Measurements from ENCODE around the gene ABCA3. TPM values are rescaled to one million over a fixed set of nuclear protein-coding genes. Genes with fewer than 3 reads are reported as not detected.

ABCA3 gene
- total RNA-seq, 2 donors from 2014 or later: 3.3 to 3.5 TPM

- TF ChIP-seq CTCF (conservative IDR thresholded peaks at IDR 0.05): no peak
- H3K27ac ChIP-seq (ENCODE audit: low read depth, low read length): no peak overlapping the region
- no peaks in the 10 kb centered on the region for H3K27me3 ChIP-seq (ENCODE audit: control insufficient read depth, insufficient read depth, low read length, poor library complexity, severe bottlenecking)
- Mint-ChIP-seq H3K4me1 (no peaks in the 10 kb centered on the region), H3K9me3 (no peaks in the 10 kb centered on the region), H3K27ac (no peak overlapping the region), H3K36me3 (ENCODE audit: low read depth) (no peaks in the 10 kb centered on the region), H3K4me3 (no peak overlapping the region), H3K27me3 (ENCODE audit: insufficient read depth) (no peaks in the 10 kb centered on the region)
- H3K4me1 ChIP-seq (ENCODE audit: control insufficient read depth, insufficient read depth, low read length): no peaks in the 10 kb centered on the region
- no peaks in the 10 kb centered on the region for H3K9me3 ChIP-seq (ENCODE audit: control insufficient read depth, low read length)
- H3K9ac ChIP-seq (ENCODE audit: extremely low read depth, low read length, poor library complexity, severe bottlenecking): no peak overlapping the region
- peak; percentile 50 for DNase-seq
- no peaks in the 10 kb centered on the region for H3K36me3 ChIP-seq (ENCODE audit: control insufficient read depth, insufficient read depth, low read length)
- no peak overlapping the region for H3K4me3 ChIP-seq (ENCODE audit: low read length)
- WGBS, 2 experiments (ENCODE audit: insufficient coverage in 1 of 2, insufficient read length in 1 of 2): 92 to 93% methylated on average over 11 to 13 of the region's 13 CpGs
Measured at GRCh38 chr16:2285731-2286191, 54.8 kb downstream of the ABCA3 start.

GRCh38 chr16:2284797-2285576, 55.5 kb downstream of the ABCA3 start:
- peak; percentile 42 for DNase-seq
- H3K36me3 Mint-ChIP-seq (ENCODE audit: low read depth): no peaks in the 10 kb centered on the region
- no peaks in the 10 kb centered on the region for H3K27me3 Mint-ChIP-seq (ENCODE audit: insufficient read depth)
- WGBS, 2 experiments (ENCODE audit: insufficient coverage in 1 of 2, insufficient read length in 1 of 2): 92 to 93% methylated on average over 24 to 35 of the region's 35 CpGs
- H3K27ac ChIP-seq (ENCODE audit: low read depth, low read length): no peak overlapping the region
- no peak for TF ChIP-seq CTCF (conservative IDR thresholded peaks at IDR 0.05)
- H3K4me1 Mint-ChIP-seq: no peaks in the 10 kb centered on the region
- H3K4me1 ChIP-seq (ENCODE audit: control insufficient read depth, insufficient read depth, low read length): no peaks in the 10 kb centered on the region
- no peak overlapping the region for H3K4me3 ChIP-seq (ENCODE audit: low read length)
- H3K36me3 ChIP-seq (ENCODE audit: control insufficient read depth, insufficient read depth, low read length): no peaks in the 10 kb centered on the region
- H3K9me3 Mint-ChIP-seq: no peaks in the 10 kb centered on the region
- H3K9me3 ChIP-seq (ENCODE audit: control insufficient read depth, low read length): no peaks in the 10 kb centered on the region
- no peak overlapping the region for H3K9ac ChIP-seq (ENCODE audit: extremely low read depth, low read length, poor library complexity, severe bottlenecking)
- H3K4me3 Mint-ChIP-seq: no peak overlapping the region
- H3K27me3 ChIP-seq (ENCODE audit: control insufficient read depth, insufficient read depth, low read length, poor library complexity, severe bottlenecking): no peaks in the 10 kb centered on the region
- H3K27ac Mint-ChIP-seq: no peak overlapping the region

- no peaks in the 10 kb centered on the region for H3K4me1 ChIP-seq (ENCODE audit: control insufficient read depth, insufficient read depth, low read length)
- no peak for TF ChIP-seq CTCF (conservative IDR thresholded peaks at IDR 0.05)
- no peak overlapping the region for H3K9ac ChIP-seq (ENCODE audit: extremely low read depth, low read length, poor library complexity, severe bottlenecking)
- no peak overlapping the region for H3K27ac ChIP-seq (ENCODE audit: low read depth, low read length)
- no peaks in the 10 kb centered on the region for H3K9me3 ChIP-seq (ENCODE audit: control insufficient read depth, low read length)
- Mint-ChIP-seq H3K4me3 (no peak overlapping the region), H3K27me3 (ENCODE audit: insufficient read depth) (no peaks in the 10 kb centered on the region), H3K36me3 (ENCODE audit: low read depth) (no peaks in the 10 kb centered on the region), H3K9me3 (no peaks in the 10 kb centered on the region), H3K27ac (no peak overlapping the region), H3K4me1 (no peaks in the 10 kb centered on the region)
- no peaks in the 10 kb centered on the region for H3K27me3 ChIP-seq (ENCODE audit: control insufficient read depth, insufficient read depth, low read length, poor library complexity, severe bottlenecking)
- no peak for DNase-seq
- H3K4me3 ChIP-seq (ENCODE audit: low read length): no peak overlapping the region
- 92 to 97% methylated on average over 19 to 37 of the region's 37 CpGs for WGBS, 2 experiments (ENCODE audit: insufficient coverage in 1 of 2, insufficient read length in 1 of 2)
- H3K36me3 ChIP-seq (ENCODE audit: control insufficient read depth, insufficient read depth, low read length): no peaks in the 10 kb centered on the region
Measured at GRCh38 chr16:2284001-2284770, 56.3 kb downstream of the ABCA3 start.
